Measurements from ENCODE around the gene ZNF777. TPM values are rescaled to one million over a fixed set of nuclear protein-coding genes. Genes with fewer than 3 reads are reported as not detected.

ZNF777 gene
- polyA plus RNA-seq, 3 donors = 0.13 to 2.0 (median 0.25) TPM

GRCh38 chr7:149501651-149502050 lies 40.8 kb upstream of the ZNF777 start:
- H3K27me3 Mint-ChIP-seq (ENCODE audit: low read depth in 3 of 3) = peaks cover 3 to 12% (median 6%) of the 10 kb centered on the region in 3 donors
- H3K4me3 Mint-ChIP-seq = no peak overlapping the region
- peaks cover 5 to 15% (median 9%) of the 10 kb centered on the region in 7 donors for H3K9me3 Mint-ChIP-seq
- H3K27ac Mint-ChIP-seq = no peak overlapping the region
- no peak overlapping the region for H2AFZ ChIP-seq (ENCODE audit: insufficient read depth, low read depth, low read length, poor library complexity, severe bottlenecking)
- H3K36me3 Mint-ChIP-seq = no peaks in the 10 kb centered on the region
- no peak overlapping the region for H3K4me2 ChIP-seq (replicated peaks; ENCODE audit: extremely low read depth, low read length, poor library complexity, severe bottlenecking)
- no peak overlapping the region for H3K4me3 ChIP-seq (replicated peaks in 1 of 3; ENCODE audit: low read depth in 2 of 3, low read length in 3 of 3)
- peaks cover 6% of the 10 kb centered on the region for H3K4me1 Mint-ChIP-seq
- intact Hi-C loops (cut with micrococcal nuclease) = no loop called here
- 94% methylated on average over 10 of the region's 13 CpGs for WGBS (ENCODE audit: insufficient coverage)
- no peak overlapping the region for H3K9ac ChIP-seq (ENCODE audit: insufficient read depth, low read length, poor library complexity, severe bottlenecking)
- no peak overlapping the region for H3K27ac ChIP-seq (ENCODE audit: low read depth in 1 of 2, low read length in 2 of 2)
- no peaks in the 10 kb centered on the region for H3K36me3 ChIP-seq (replicated peaks in 1 of 2; ENCODE audit: control insufficient read depth in 1 of 2, insufficient read depth in 2 of 2, low read length in 2 of 2)
- H3K4me1 ChIP-seq (ENCODE audit: control insufficient read depth in 1 of 2, insufficient read depth in 2 of 2, low read length in 2 of 2) = peaks cover 7 to 9% of the 10 kb centered on the region in 2 donors
- DNase-seq = no peak
- H3K79me2 ChIP-seq (ENCODE audit: insufficient read depth, low read length) = peaks cover 6% of the 10 kb centered on the region
- H4K20me1 ChIP-seq (ENCODE audit: insufficient read depth, low read length) = peaks cover 1% of the 10 kb centered on the region
- peaks cover 4 to 11% of the 10 kb centered on the region in 2 donors for H3K9me3 ChIP-seq (replicated peaks in 1 of 2; ENCODE audit: control insufficient read depth in 1 of 2, insufficient read depth in 1 of 2, low read length in 2 of 2)
- H3K27me3 ChIP-seq (ENCODE audit: control insufficient read depth in 2 of 2, insufficient read depth in 2 of 2, low read length in 2 of 2) = no peaks in the 10 kb centered on the region
- no peak for TF ChIP-seq CTCF (IDR thresholded peaks at IDR 0.05)

GRCh38 chr7:149500910-149501309 lies 40.0 kb upstream of the ZNF777 start:
- H3K4me1 Mint-ChIP-seq = peaks cover 13% of the 10 kb centered on the region
- H3K27ac Mint-ChIP-seq = no peak overlapping the region
- H3K36me3 Mint-ChIP-seq = no peaks in the 10 kb centered on the region
- H3K4me2 ChIP-seq (replicated peaks; ENCODE audit: extremely low read depth, low read length, poor library complexity, severe bottlenecking) = no peak overlapping the region
- H3K4me3 ChIP-seq (replicated peaks in 1 of 3; ENCODE audit: low read depth in 2 of 3, low read length in 3 of 3) = no peak overlapping the region
- H3K9me3 Mint-ChIP-seq = peaks cover 3 to 10% (median 5%) of the 10 kb centered on the region in 7 donors
- peaks cover 3 to 12% (median 6%) of the 10 kb centered on the region in 3 donors for H3K27me3 Mint-ChIP-seq (ENCODE audit: low read depth in 3 of 3)
- peaks cover 14 to 17% of the 10 kb centered on the region in 2 donors for H3K4me1 ChIP-seq (ENCODE audit: control insufficient read depth in 1 of 2, insufficient read depth in 2 of 2, low read length in 2 of 2)
- no peak overlapping the region for H3K9ac ChIP-seq (ENCODE audit: insufficient read depth, low read length, poor library complexity, severe bottlenecking)
- TF ChIP-seq CTCF (IDR thresholded peaks at IDR 0.05) = no peak
- no peak for DNase-seq
- no peak overlapping the region for H3K27ac ChIP-seq (ENCODE audit: low read depth in 1 of 2, low read length in 2 of 2)
- 86% methylated on average over 3 of the region's 4 CpGs for WGBS (ENCODE audit: insufficient coverage)
- H3K79me2 ChIP-seq (ENCODE audit: insufficient read depth, low read length) = peaks cover 14% of the 10 kb centered on the region
- peaks cover 8% of the 10 kb centered on the region for H4K20me1 ChIP-seq (ENCODE audit: insufficient read depth, low read length)
- H3K4me3 Mint-ChIP-seq = no peak overlapping the region
- peak overlapping the region; percentile 47 for H2AFZ ChIP-seq (ENCODE audit: insufficient read depth, low read depth, low read length, poor library complexity, severe bottlenecking)
- H3K36me3 ChIP-seq (replicated peaks in 1 of 2; ENCODE audit: control insufficient read depth in 1 of 2, insufficient read depth in 2 of 2, low read length in 2 of 2) = no peaks in the 10 kb centered on the region
- intact Hi-C loops (cut with micrococcal nuclease) = no loop called here
- H3K9me3 ChIP-seq (replicated peaks in 1 of 2; ENCODE audit: control insufficient read depth in 1 of 2, insufficient read depth in 1 of 2, low read length in 2 of 2) = peaks cover 0 to 7% of the 10 kb centered on the region in 2 donors
- H3K27me3 ChIP-seq (ENCODE audit: control insufficient read depth in 2 of 2, insufficient read depth in 2 of 2, low read length in 2 of 2) = no peaks in the 10 kb centered on the region
